Sigmoid colon (tissue), 7 donors: ENCODE measurements around the gene SLC17A1. TPM values are rescaled to one million over a fixed set of nuclear protein-coding genes. Genes with fewer than 3 reads are reported as not detected.

Source experiments
- DNase-seq: peaks from one replicate; pipeline ENCODE4 v3.0.0-alpha.2; 2019
- H3K27ac ChIP-seq, 4 donors: fragments of 200-600 bp; sonication (generic); one replicate each; pipeline ENCODE4 v1.5.1; 2016 to 2019; ENCODE audit warnings: mild to moderate bottlenecking in 1 of 4
- H3K27me3 ChIP-seq, 3 donors: fragments of 200-600 bp; sonication (generic); one replicate each; pipeline ENCODE4 v1.5.1; 2019; ENCODE audit warnings: mild to moderate bottlenecking in 1 of 3
- H3K36me3 ChIP-seq, 4 donors: fragments of 200-600 bp; sonication (generic); one replicate each; pipeline ENCODE4 v1.5.1; 2016 to 2019
- H3K4me1 ChIP-seq, 4 donors: fragments of 200-600 bp; sonication (generic); one replicate each; pipeline ENCODE4 v1.5.1; 2017 to 2019
- H3K4me3 ChIP-seq, 4 donors: fragments of 200-600 bp; sonication (generic); one replicate each; pipeline ENCODE4 v1.5.1; 2017 to 2019; ENCODE audit warnings: mild to moderate bottlenecking in 2 of 4, moderate library complexity in 1 of 4
- H3K9me3 ChIP-seq, 4 donors: fragments of 200-600 bp in 3 of 4; sonication (generic) in 3 of 4; one replicate each; pipeline versions ENCODE4 v1.5.1 to v1.6.1; 2013 to 2019
- CTCF ChIP-seq, 4 experiments: fragments of 450-650 bp in 3 of 4; fragments of 200-600 bp in 1 of 4; IDR thresholded peaks; one replicate each; pipeline ENCODE4 v1.5.1; 2016 to 2019; ENCODE audit warnings: antibody characterized with exemption in 4 of 4, mild to moderate bottlenecking in 3 of 4, moderate library complexity in 2 of 4
- EP300 ChIP-seq, 4 donors: sonication (generic); formaldehyde crosslinking; IDR thresholded peaks; one replicate each; pipeline ENCODE4 v1.6.1; 2017; ENCODE audit warnings: antibody characterized with exemption in 4 of 4
- POLR2A ChIP-seq, 2 donors: fragments of 450-650 bp; IDR thresholded peaks; one replicate each; pipeline ENCODE4 v1.6.1; 2016; ENCODE audit warnings: antibody characterized with exemption in 2 of 2, mild to moderate bottlenecking in 2 of 2, moderate library complexity in 2 of 2
- POLR2AphosphoS5 ChIP-seq, 4 donors: sonication (generic); formaldehyde crosslinking; IDR thresholded peaks; one replicate each; pipeline ENCODE4 v1.6.1; 2017; ENCODE audit warnings: antibody characterized with exemption in 4 of 4
- WGBS, 2 donors: extraction: QIAGEN DNeasy Blood & Tissue Kit; methylation state at CpG; one replicate each; pipeline ENCODE4 v1.1.7; 2013; 5-methylcytosine and 5-hydroxymethylcytosine counted together
- intact Hi-C: fragments of 100-400 bp; cut with DNase I; formaldehyde crosslinking; loops from one replicate; pipeline ENCODE4 v1.15.1; 2023
- polyA plus RNA-seq, 3 donors: library from polyadenylated mRNA; stranded (reverse); fragments of 200-250 nt; gene quantifications; one replicate each; pipeline ENCODE4 v1.2.3, GENCODE V29; 2013
- total RNA-seq, 4 donors: library from RNA; depleted of rRNA; stranded (reverse); fragments of >200 nt; gene quantifications; one replicate each; pipeline ENCODE4 v1.1.0, GENCODE V29; 2016
- donor health status: healthy with polysubstance abuse.
- donor health status: Bipolar disorder and iron deficiency.
- donor health status: healthy.

The SLC17A1 gene
- total and polyA plus RNA-seq, 7 donors, result 0.04 TPM; not detected in 6

GRCh38 chr6:25747477-25747876 is 84.4 kb downstream of the SLC17A1 start:
- no peaks in the 10 kb centered on the region for H3K27me3 ChIP-seq
- H3K36me3 ChIP-seq, result no peaks in the 10 kb centered on the region
- H3K4me1 ChIP-seq, result no peaks in the 10 kb centered on the region
- intact Hi-C loops, result no loop called here
- no peak for TF ChIP-seq EP300 (IDR thresholded peaks at IDR 0.05)
- no peak for DNase-seq
- H3K4me3 ChIP-seq, result no peak overlapping the region
- H3K9me3 ChIP-seq, result no peaks in the 10 kb centered on the region
- WGBS, 2 donors, result 69 to 91% methylated on average over 2 of the region's 2 CpGs
- H3K27ac ChIP-seq, result no peak overlapping the region

- Histone ChIP-seq H3K4me1 (no peaks in the 10 kb centered on the region), H3K4me3 (no peak overlapping the region), H3K27ac (no peak overlapping the region), H3K27me3 (no peaks in the 10 kb centered on the region), H3K9me3 (no peaks in the 10 kb centered on the region), H3K36me3 (no peaks in the 10 kb centered on the region)
- DNase-seq, result no peak
- intact Hi-C loops, result no loop called here
- 17 to 74% methylated on average over 1 of the region's 1 CpG for WGBS, 2 donors
- TF ChIP-seq EP300 (IDR thresholded peaks at IDR 0.05) (no peak), POLR2A (IDR thresholded peaks at IDR 0.05) (no peak), POLR2AphosphoS5 (IDR thresholded peaks at IDR 0.05) (no peak), CTCF (IDR thresholded peaks at IDR 0.05) (no peak)
Measured at GRCh38 chr6:25746968-25747367, 84.9 kb downstream of the SLC17A1 start.

- no peaks in the 10 kb centered on the region for H3K9me3 ChIP-seq
- TF ChIP-seq CTCF (IDR thresholded peaks at IDR 0.05) (no peak), EP300 (IDR thresholded peaks at IDR 0.05) (no peak), POLR2A (IDR thresholded peaks at IDR 0.05) (no peak), POLR2AphosphoS5 (IDR thresholded peaks at IDR 0.05) (no peak)
- H3K27ac ChIP-seq, result no peak overlapping the region
- no peaks in the 10 kb centered on the region for H3K27me3 ChIP-seq
- 91 to 92% methylated on average over 4 of the region's 4 CpGs for WGBS, 2 donors
- no peak for DNase-seq
- no peaks in the 10 kb centered on the region for H3K4me1 ChIP-seq
- H3K36me3 ChIP-seq, result no peaks in the 10 kb centered on the region
- no peak overlapping the region for H3K4me3 ChIP-seq
- intact Hi-C loops, result no loop called here
Measured at GRCh38 chr6:25745836-25746235, 86.0 kb downstream of the SLC17A1 start.

GRCh38 chr6:25743868-25744267 is 88.0 kb downstream of the SLC17A1 start:
- H3K4me1 ChIP-seq, result no peaks in the 10 kb centered on the region
- TF ChIP-seq CTCF (IDR thresholded peaks at IDR 0.05) (no peak), POLR2A (IDR thresholded peaks at IDR 0.05) (no peak), EP300 (IDR thresholded peaks at IDR 0.05) (no peak), POLR2AphosphoS5 (IDR thresholded peaks at IDR 0.05) (no peak)
- H3K27ac ChIP-seq, result no peak overlapping the region
- intact Hi-C loops, result no loop called here
- H3K27me3 ChIP-seq, result no peaks in the 10 kb centered on the region
- DNase-seq, result no peak
- H3K9me3 ChIP-seq, result no peaks in the 10 kb centered on the region
- no peak overlapping the region for H3K4me3 ChIP-seq
- H3K36me3 ChIP-seq, result no peaks in the 10 kb centered on the region

- intact Hi-C loops, result no loop called here
- no peak overlapping the region for H3K27ac ChIP-seq
- no peak overlapping the region for H3K4me3 ChIP-seq
- TF ChIP-seq POLR2A (IDR thresholded peaks at IDR 0.05) (no peak), CTCF (IDR thresholded peaks at IDR 0.05) (no peak), EP300 (IDR thresholded peaks at IDR 0.05) (no peak), POLR2AphosphoS5 (IDR thresholded peaks at IDR 0.05) (no peak)
- H3K4me1 ChIP-seq, result no peaks in the 10 kb centered on the region
- no peak for DNase-seq
- H3K9me3 ChIP-seq, result peaks cover 0 to 6% (median 0%) of the 10 kb centered on the region in 4 donors
- peaks cover 0 to 11% (median 0%) of the 10 kb centered on the region in 3 donors for H3K27me3 ChIP-seq
- H3K36me3 ChIP-seq, result no peaks in the 10 kb centered on the region
Measured at GRCh38 chr6:25735261-25735660, 96.6 kb downstream of the SLC17A1 start.

Other genes with a start within 250 kb of the SLC17A1 start
- 10 to 100 TPM in 3 of 4 donors, 1 to 10 TPM in 1; 8.2 to 22.5 (median 12.6) TPM for gene SCGN, start 179.8 kb downstream of the SLC17A1 start, total RNA-seq
- gene SCGN, start 179.8 kb downstream of the SLC17A1 start, polyA plus RNA-seq, result 1 to 10 TPM; 4.8 to 8.8 (median 6.0) TPM
- under 1 TPM in 1 of 4 donors, not detected in 3; under 0.01 TPM for gene SLC17A4, start 77.3 kb downstream of the SLC17A1 start, total RNA-seq
- 10 to 100 TPM in 2 of 3 donors, 1 to 10 TPM in 1; 8.7 to 24.7 (median 12.6) TPM for gene SLC17A4, start 77.3 kb downstream of the SLC17A1 start, polyA plus RNA-seq
- not detected for gene SLC17A3, start 42.2 kb upstream of the SLC17A1 start, total RNA-seq
- gene SLC17A3, start 42.2 kb upstream of the SLC17A1 start, polyA plus RNA-seq, result not detected
- not detected for gene SLC17A2, start 98.6 kb upstream of the SLC17A1 start, total RNA-seq
- not detected for gene SLC17A2, start 98.6 kb upstream of the SLC17A1 start, polyA plus RNA-seq
- 10 to 100 TPM in 1 of 4 donors, 1 to 10 TPM in 3; 7.5 to 13.3 (median 8.2) TPM for gene TRIM38, start 130.8 kb upstream of the SLC17A1 start, total RNA-seq
- gene TRIM38, start 130.8 kb upstream of the SLC17A1 start, polyA plus RNA-seq, result 10 to 100 TPM in 1 of 3 donors, 1 to 10 TPM in 2; 4.2 to 10.2 (median 5.1) TPM